Measurements from ENCODE around the gene CATSPERZ.
"Not testable (repeated sequence)": the region's sequence is repeated elsewhere in the genome, so short reads cannot be mapped to it uniquely, and the experiment has no call there.

Gene CATSPERZ

GRCh38 chr11:64307795-64308194 is 7.6 kb downstream of the CATSPERZ start:
- not testable (repeated sequence) for H3K27ac ChIP-seq (ENCODE audit: low read length); H3K36me3 ChIP-seq (ENCODE audit: control insufficient read depth in 1 of 2, insufficient read depth in 2 of 2, low read length in 2 of 2)

GRCh38 chr11:64312947-64313346 is 12.8 kb downstream of the CATSPERZ start:
- peaks cover 8 to 27% of the 10 kb centered on the region in 2 donors for H3K36me3 ChIP-seq (ENCODE audit: control insufficient read depth in 1 of 2, insufficient read depth in 2 of 2, low read length in 2 of 2)
- H3K27me3 ChIP-seq (ENCODE audit: low read depth, low read length): no peaks in the 10 kb centered on the region
- no peak overlapping the region for H3K4me3 ChIP-seq (ENCODE audit: low read depth in 1 of 2, low read length in 2 of 2)
- H3K9me3 ChIP-seq (ENCODE audit: control insufficient read depth in 1 of 2, low read length in 2 of 2): no peaks in the 10 kb centered on the region
- H3K4me1 ChIP-seq (ENCODE audit: control insufficient read depth in 1 of 2, insufficient read depth in 2 of 2, low read length in 2 of 2): peaks cover 0 to 12% of the 10 kb centered on the region in 2 donors
- no peak overlapping the region for H3K27ac ChIP-seq (ENCODE audit: low read length)

More at GRCh38 chr11:64307795-64308194, 7.6 kb downstream of the CATSPERZ start:
- peaks cover 6 to 20% of the 10 kb centered on the region in 2 donors for H3K4me1 ChIP-seq (ENCODE audit: control insufficient read depth in 1 of 2, insufficient read depth in 2 of 2, low read length in 2 of 2)
- not testable (repeated sequence) for H3K4me3 ChIP-seq (ENCODE audit: low read depth in 1 of 2, low read length in 2 of 2); H3K9me3 ChIP-seq (ENCODE audit: control insufficient read depth in 1 of 2, low read length in 2 of 2); H3K27me3 ChIP-seq (ENCODE audit: low read depth, low read length)

GRCh38 chr11:64313491-64314145 is 13.5 kb downstream of the CATSPERZ start:
- H3K27me3 ChIP-seq (ENCODE audit: low read depth, low read length): no peaks in the 10 kb centered on the region
- peaks cover 0 to 12% of the 10 kb centered on the region in 2 donors for H3K4me1 ChIP-seq (ENCODE audit: control insufficient read depth in 1 of 2, insufficient read depth in 2 of 2, low read length in 2 of 2)
- peak overlapping the region in 1 of 2 donors; percentile 8 for H3K4me3 ChIP-seq (ENCODE audit: low read depth in 1 of 2, low read length in 2 of 2)
- no peak overlapping the region for H3K27ac ChIP-seq (ENCODE audit: low read length)
- no peaks in the 10 kb centered on the region for H3K9me3 ChIP-seq (ENCODE audit: control insufficient read depth in 1 of 2, low read length in 2 of 2)
- peaks cover 8 to 27% of the 10 kb centered on the region in 2 donors for H3K36me3 ChIP-seq (ENCODE audit: control insufficient read depth in 1 of 2, insufficient read depth in 2 of 2, low read length in 2 of 2)

- peak overlapping the region in 1 of 2 donors; percentile 8 for H3K4me3 ChIP-seq (ENCODE audit: low read depth in 1 of 2, low read length in 2 of 2)
These were observed 14.1 kb downstream of the CATSPERZ start for GRCh38 chr11:64314146-64314804.

GRCh38 chr11:64314805-64315561 is 14.8 kb downstream of the CATSPERZ start:
- Histone ChIP-seq H3K4me1 (ENCODE audit: control insufficient read depth in 1 of 2, insufficient read depth in 2 of 2, low read length in 2 of 2) (peaks cover 0 to 21% of the 10 kb centered on the region in 2 donors), H3K36me3 (ENCODE audit: control insufficient read depth in 1 of 2, insufficient read depth in 2 of 2, low read length in 2 of 2) (peaks cover 8 to 27% of the 10 kb centered on the region in 2 donors), H3K27ac (ENCODE audit: low read length) (no peak overlapping the region), H3K9me3 (ENCODE audit: control insufficient read depth in 1 of 2, low read length in 2 of 2) (no peaks in the 10 kb centered on the region), H3K27me3 (ENCODE audit: low read depth, low read length) (no peaks in the 10 kb centered on the region), H3K4me3 (ENCODE audit: low read depth in 1 of 2, low read length in 2 of 2) (no peak overlapping the region)

More at GRCh38 chr11:64314146-64314804, 14.1 kb downstream of the CATSPERZ start:
- no peaks in the 10 kb centered on the region for H3K9me3 ChIP-seq (ENCODE audit: control insufficient read depth in 1 of 2, low read length in 2 of 2)
- H3K36me3 ChIP-seq (ENCODE audit: control insufficient read depth in 1 of 2, insufficient read depth in 2 of 2, low read length in 2 of 2): peaks cover 8 to 27% of the 10 kb centered on the region in 2 donors
- H3K4me1 ChIP-seq (ENCODE audit: control insufficient read depth in 1 of 2, insufficient read depth in 2 of 2, low read length in 2 of 2): peaks cover 0 to 17% of the 10 kb centered on the region in 2 donors
- no peaks in the 10 kb centered on the region for H3K27me3 ChIP-seq (ENCODE audit: low read depth, low read length)
- H3K27ac ChIP-seq (ENCODE audit: low read length): no peak overlapping the region

- not testable (repeated sequence) for H3K9me3 ChIP-seq (ENCODE audit: control insufficient read depth in 1 of 2, low read length in 2 of 2); H3K27ac ChIP-seq (ENCODE audit: low read length); H3K27me3 ChIP-seq (ENCODE audit: low read depth, low read length)
- peak overlapping the region in 1 of 2 donors; percentile 93 for H3K4me3 ChIP-seq (ENCODE audit: low read depth in 1 of 2, low read length in 2 of 2)
- peaks cover 8 to 31% of the 10 kb centered on the region in 2 donors for H3K36me3 ChIP-seq (ENCODE audit: control insufficient read depth in 1 of 2, insufficient read depth in 2 of 2, low read length in 2 of 2)
- peaks cover 0 to 21% of the 10 kb centered on the region in 2 donors for H3K4me1 ChIP-seq (ENCODE audit: control insufficient read depth in 1 of 2, insufficient read depth in 2 of 2, low read length in 2 of 2)
These were observed 15.7 kb downstream of the CATSPERZ start for GRCh38 chr11:64315667-64316526.

GRCh38 chr11:64316672-64317324 is 16.6 kb downstream of the CATSPERZ start:
- Histone ChIP-seq H3K4me1 (ENCODE audit: control insufficient read depth in 1 of 2, insufficient read depth in 2 of 2, low read length in 2 of 2) (peaks cover 0 to 21% of the 10 kb centered on the region in 2 donors), H3K36me3 (ENCODE audit: control insufficient read depth in 1 of 2, insufficient read depth in 2 of 2, low read length in 2 of 2) (peaks cover 8 to 37% of the 10 kb centered on the region in 2 donors), H3K4me3 (ENCODE audit: low read depth in 1 of 2, low read length in 2 of 2) (peak overlapping the region; percentile 84 to 93), H3K9me3 (ENCODE audit: control insufficient read depth in 1 of 2, low read length in 2 of 2) (no peaks in the 10 kb centered on the region), H3K27ac (ENCODE audit: low read length) (peak overlapping the region; percentile 98), H3K27me3 (ENCODE audit: low read depth, low read length) (no peaks in the 10 kb centered on the region)

- Histone ChIP-seq H3K4me3 (ENCODE audit: low read depth in 1 of 2, low read length in 2 of 2) (peak within 1 kb of the TSS; percentile 84 to 93), H3K36me3 (ENCODE audit: control insufficient read depth in 1 of 2, insufficient read depth in 2 of 2, low read length in 2 of 2) (peaks cover 11 to 41% of the 10 kb centered on the region in 2 donors), H3K4me1 (ENCODE audit: control insufficient read depth in 1 of 2, insufficient read depth in 2 of 2, low read length in 2 of 2) (peaks cover 0 to 21% of the 10 kb centered on the region in 2 donors), H3K9me3 (ENCODE audit: control insufficient read depth in 1 of 2, low read length in 2 of 2) (no peaks in the 10 kb centered on the region), H3K27me3 (ENCODE audit: low read depth, low read length) (no peaks in the 10 kb centered on the region), H3K27ac (ENCODE audit: low read length) (peak within 1 kb of the TSS; percentile 98)
These were observed 17.3 kb downstream of the CATSPERZ start, which contains the start of gene TRMT112 for GRCh38 chr11:64317325-64317960. TSS of gene TRMT112 (minus strand) at chr11:64317559. CDS start at chr11:64317526, 33 bp downstream.

GRCh38 chr11:64317961-64318765 is 18.0 kb downstream of the CATSPERZ start, which contains the start of gene PRDX5:
TSS of gene PRDX5 (plus strand) at chr11:64318121. CDS start at chr11:64318216, 95 bp downstream.
- Histone ChIP-seq H3K4me1 (ENCODE audit: control insufficient read depth in 1 of 2, insufficient read depth in 2 of 2, low read length in 2 of 2) (peaks cover 0 to 21% of the 10 kb centered on the region in 2 donors), H3K4me3 (ENCODE audit: low read depth in 1 of 2, low read length in 2 of 2) (peak within 1 kb of the TSS; percentile 84 to 93), H3K36me3 (ENCODE audit: control insufficient read depth in 1 of 2, insufficient read depth in 2 of 2, low read length in 2 of 2) (peaks cover 9 to 48% of the 10 kb centered on the region in 2 donors), H3K27ac (ENCODE audit: low read length) (peak within 1 kb of the TSS; percentile 98), H3K9me3 (ENCODE audit: control insufficient read depth in 1 of 2, low read length in 2 of 2) (no peaks in the 10 kb centered on the region), H3K27me3 (ENCODE audit: low read depth, low read length) (no peaks in the 10 kb centered on the region)

Measured in muscle layer of duodenum (tissue), 2 donors.